ENCODE measurements around the gene RFXAP. TPM values are rescaled to one million over a fixed set of nuclear protein-coding genes. Genes with fewer than 3 reads are reported as not detected.

RFXAP gene
- total and polyA plus RNA-seq, 4 donors = 1.6 to 6.8 (median 5.7) TPM

DNA sequence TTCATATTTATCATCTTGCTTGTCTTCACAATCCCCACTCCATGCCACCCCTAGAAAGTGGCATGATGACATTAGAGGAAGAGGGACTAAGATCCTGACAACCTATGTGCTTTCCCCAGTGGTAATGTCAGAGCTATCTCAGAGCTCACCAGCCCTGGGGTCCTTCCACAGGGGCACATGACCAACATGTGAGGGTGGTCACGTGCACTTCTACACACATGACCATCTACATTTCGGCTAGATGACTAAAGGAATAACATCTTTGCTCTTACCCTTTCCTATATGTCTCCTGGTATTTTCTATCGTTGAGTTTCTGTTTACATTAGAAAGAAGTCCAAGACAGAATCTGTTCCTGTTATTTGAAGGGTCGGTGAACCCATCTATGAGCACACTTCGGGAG lies 46.2 kb downstream of the RFXAP start:
- Histone ChIP-seq H3K4me3 (ENCODE audit: low read length in 2 of 2) (no peak overlapping the region), H3K27me3 (ENCODE audit: control insufficient read depth in 1 of 2, insufficient read depth in 2 of 2, low read length in 1 of 2) (no peaks in the 10 kb centered on the region), H3K27ac (ENCODE audit: low read depth in 1 of 2, low read length in 2 of 2) (no peak overlapping the region), H3K9me3 (ENCODE audit: control insufficient read depth, low read length) (no peaks in the 10 kb centered on the region), H3K4me1 (ENCODE audit: control insufficient read depth in 1 of 2, insufficient read depth in 2 of 2, low read length in 2 of 2) (no peaks in the 10 kb centered on the region), H3K36me3 (ENCODE audit: control insufficient read depth in 1 of 2, insufficient read depth in 2 of 2, low read length in 1 of 2) (peaks cover 0 to 9% of the 10 kb centered on the region in 2 donors)
- DNase-seq (no peak), ATAC-seq (ENCODE audit: low FRiP score) (no peak)
- WGBS, 2 donors = 81 to 84% methylated on average over 5 of the region's 5 CpGs
- intact Hi-C loops (cut with DNase I) = no loop called here

DNA sequence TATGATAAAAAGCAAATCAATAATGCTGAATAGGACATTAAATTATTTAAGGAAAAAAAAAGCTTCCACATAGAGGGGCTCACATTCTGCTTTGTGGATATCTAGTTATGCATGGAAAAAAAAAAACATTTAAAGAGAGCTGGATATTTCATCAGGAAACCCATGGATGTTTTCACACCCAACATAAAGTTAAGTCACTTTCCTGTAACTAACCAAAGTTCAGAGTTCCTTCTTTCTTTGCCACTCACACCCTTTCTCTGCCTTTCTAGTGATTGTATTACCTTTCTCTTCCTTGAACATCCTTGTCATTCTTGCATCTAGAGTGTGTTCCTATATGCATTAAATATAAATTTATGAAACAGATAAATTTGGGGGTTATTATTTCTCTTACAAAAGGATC lies 47.2 kb downstream of the RFXAP start:
- H3K4me3 ChIP-seq (ENCODE audit: low read length in 2 of 2) = no peak overlapping the region
- no peak overlapping the region for H3K27ac ChIP-seq (ENCODE audit: low read depth in 1 of 2, low read length in 2 of 2)
- intact Hi-C loops (cut with DNase I) = no loop called here
- no peaks in the 10 kb centered on the region for H3K4me1 ChIP-seq (ENCODE audit: control insufficient read depth in 1 of 2, insufficient read depth in 2 of 2, low read length in 2 of 2)
- no peaks in the 10 kb centered on the region for H3K9me3 ChIP-seq (ENCODE audit: control insufficient read depth, low read length)
- DNase-seq = no peak
- no peaks in the 10 kb centered on the region for H3K27me3 ChIP-seq (ENCODE audit: control insufficient read depth in 1 of 2, insufficient read depth in 2 of 2, low read length in 1 of 2)
- ATAC-seq (ENCODE audit: low FRiP score) = no peak
- H3K36me3 ChIP-seq (ENCODE audit: control insufficient read depth in 1 of 2, insufficient read depth in 2 of 2, low read length in 1 of 2) = peaks cover 0 to 9% of the 10 kb centered on the region in 2 donors

DNA sequence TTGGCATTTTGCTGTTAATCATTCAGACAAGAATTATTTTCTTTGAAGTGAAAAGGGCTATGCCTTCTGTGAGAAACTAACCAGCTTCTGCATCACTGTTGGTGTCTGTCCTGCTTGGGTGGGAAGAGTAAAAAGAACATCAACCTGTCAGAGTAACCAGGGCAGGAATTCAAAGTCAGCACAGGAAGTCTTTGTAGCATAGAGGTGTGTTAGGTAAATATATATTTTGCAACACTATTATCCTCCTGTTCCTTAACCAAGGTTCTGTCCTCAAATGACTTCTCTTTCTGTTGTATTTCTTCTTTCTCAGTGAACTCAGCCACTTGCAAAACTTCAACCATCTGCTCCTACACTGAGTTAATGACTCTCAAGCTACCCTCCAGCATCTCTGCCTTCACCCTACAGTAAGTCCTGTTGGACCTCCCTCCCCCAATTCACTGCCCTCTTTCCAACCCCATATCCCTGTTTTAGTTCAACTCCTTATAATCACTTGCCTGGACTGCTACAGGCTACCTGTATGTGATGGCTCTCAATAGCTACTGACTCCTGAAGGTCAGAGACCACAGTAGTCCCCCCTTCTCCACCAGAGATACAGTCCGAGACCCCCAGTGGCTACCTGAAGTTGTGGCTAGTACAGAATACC lies 51.1 kb downstream of the RFXAP start:
- intact Hi-C loops (cut with DNase I) = loop anchor here in 1 of 2 donors (5.0 kb wide), 1 partner anchor 47 kb away; no protein-coding TSS in a partner anchor
- Histone ChIP-seq H3K27me3 (ENCODE audit: control insufficient read depth in 1 of 2, insufficient read depth in 2 of 2, low read length in 1 of 2) (no peaks in the 10 kb centered on the region), H3K4me3 (ENCODE audit: low read length in 2 of 2) (no peak overlapping the region), H3K36me3 (ENCODE audit: control insufficient read depth in 1 of 2, insufficient read depth in 2 of 2, low read length in 1 of 2) (peaks cover 0 to 10% of the 10 kb centered on the region in 2 donors), H3K9me3 (ENCODE audit: control insufficient read depth, low read length) (no peaks in the 10 kb centered on the region), H3K27ac (ENCODE audit: low read depth in 1 of 2, low read length in 2 of 2) (no peak overlapping the region), H3K4me1 (ENCODE audit: control insufficient read depth in 1 of 2, insufficient read depth in 2 of 2, low read length in 2 of 2) (no peaks in the 10 kb centered on the region)
- 97 to 100% methylated on average over 1 of the region's 1 CpG for WGBS, 2 donors
- DNase-seq = no peak
- no peak for ATAC-seq (ENCODE audit: low FRiP score)

DNA sequence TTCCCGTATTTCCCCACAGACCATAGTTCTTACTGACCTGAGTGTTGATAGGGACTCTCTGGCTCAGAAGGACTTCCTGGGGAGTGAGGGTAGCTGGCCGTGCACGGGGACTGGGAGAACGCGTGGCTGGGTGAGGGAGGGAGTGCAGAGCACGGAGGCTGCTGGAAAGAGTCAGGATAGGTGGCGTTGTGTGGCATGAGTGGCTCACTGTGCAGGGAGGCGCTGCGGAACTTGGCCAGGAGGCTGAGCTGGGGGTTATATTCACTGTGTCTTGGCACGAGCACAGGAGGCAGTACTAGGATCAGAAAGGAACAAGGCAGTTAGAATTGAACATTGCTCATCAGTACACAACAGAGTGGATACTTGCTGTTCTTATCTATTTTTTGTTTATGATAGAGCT lies 53.6 kb downstream of the RFXAP start:
- no peak overlapping the region for H3K4me3 ChIP-seq (ENCODE audit: low read length in 2 of 2)
- ATAC-seq (ENCODE audit: low FRiP score) = no peak
- no peaks in the 10 kb centered on the region for H3K9me3 ChIP-seq (ENCODE audit: control insufficient read depth, low read length)
- no peak for DNase-seq
- H3K4me1 ChIP-seq (ENCODE audit: control insufficient read depth in 1 of 2, insufficient read depth in 2 of 2, low read length in 2 of 2) = no peaks in the 10 kb centered on the region
- H3K27ac ChIP-seq (ENCODE audit: low read depth in 1 of 2, low read length in 2 of 2) = no peak overlapping the region
- WGBS, 2 donors = 43 to 48% methylated on average over 10 of the region's 10 CpGs
- H3K36me3 ChIP-seq (ENCODE audit: control insufficient read depth in 1 of 2, insufficient read depth in 2 of 2, low read length in 1 of 2) = peaks cover 0 to 5% of the 10 kb centered on the region in 2 donors
- intact Hi-C loops (cut with DNase I) = loop anchor here in 1 of 2 donors (5.0 kb wide), 1 partner anchor 45 kb away; no protein-coding TSS in a partner anchor
- H3K27me3 ChIP-seq (ENCODE audit: control insufficient read depth in 1 of 2, insufficient read depth in 2 of 2, low read length in 1 of 2) = no peaks in the 10 kb centered on the region

DNA sequence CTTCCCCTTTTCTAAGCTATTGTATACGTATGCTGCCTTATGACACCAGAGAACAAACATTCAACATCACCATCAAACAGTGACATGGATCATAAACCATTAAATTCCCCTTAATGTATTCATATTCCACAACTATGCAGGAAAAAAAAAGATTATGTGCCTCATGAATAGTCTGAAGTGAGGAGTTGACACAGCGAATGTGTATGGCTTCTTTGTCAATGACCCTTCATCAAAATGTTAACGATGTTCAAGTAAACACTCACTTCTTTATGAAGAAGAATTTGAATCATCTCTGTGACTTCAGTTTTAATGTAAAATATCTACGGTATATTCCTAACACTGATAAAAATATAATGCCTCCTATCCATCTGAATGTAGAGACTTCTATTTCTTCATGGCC lies 56.4 kb downstream of the RFXAP start:
- Histone ChIP-seq H3K27me3 (ENCODE audit: control insufficient read depth in 1 of 2, insufficient read depth in 2 of 2, low read length in 1 of 2) (no peaks in the 10 kb centered on the region), H3K27ac (ENCODE audit: low read depth in 1 of 2, low read length in 2 of 2) (no peak overlapping the region), H3K4me1 (ENCODE audit: control insufficient read depth in 1 of 2, insufficient read depth in 2 of 2, low read length in 2 of 2) (no peaks in the 10 kb centered on the region), H3K36me3 (ENCODE audit: control insufficient read depth in 1 of 2, insufficient read depth in 2 of 2, low read length in 1 of 2) (peaks cover 0 to 6% of the 10 kb centered on the region in 2 donors), H3K9me3 (ENCODE audit: control insufficient read depth, low read length) (no peaks in the 10 kb centered on the region), H3K4me3 (ENCODE audit: low read length in 2 of 2) (no peak overlapping the region)
- no peak for DNase-seq
- 93 to 94% methylated on average over 4 of the region's 4 CpGs for WGBS, 2 donors
- intact Hi-C loops (cut with DNase I) = no loop called here
- no peak for ATAC-seq (ENCODE audit: low FRiP score)

DNA sequence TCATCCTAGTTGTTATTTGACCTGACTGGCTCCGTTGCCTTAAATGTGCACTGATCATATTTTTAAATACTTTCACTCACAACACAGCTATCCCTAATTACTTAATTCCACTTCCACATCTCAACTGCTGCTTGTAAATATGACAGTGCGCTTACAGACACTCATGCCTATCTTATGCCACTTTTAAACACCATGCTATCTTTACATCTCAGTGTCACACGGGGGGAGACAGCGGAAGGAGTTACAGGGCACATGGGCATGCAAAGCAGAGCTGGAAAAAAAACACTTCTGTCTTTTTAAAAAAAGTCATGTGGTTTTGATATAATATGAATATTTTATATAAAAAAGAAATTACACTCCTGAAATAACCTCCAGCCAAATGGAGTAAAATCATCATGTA lies 56.9 kb downstream of the RFXAP start:
- H3K9me3 ChIP-seq (ENCODE audit: control insufficient read depth, low read length) = no peaks in the 10 kb centered on the region
- ATAC-seq (ENCODE audit: low FRiP score) (no peak), DNase-seq (no peak)
- intact Hi-C loops (cut with DNase I) = no loop called here
- 73 to 76% methylated on average over 4 of the region's 4 CpGs for WGBS, 2 donors
- no peak overlapping the region for H3K27ac ChIP-seq (ENCODE audit: low read depth in 1 of 2, low read length in 2 of 2)
- H3K36me3 ChIP-seq (ENCODE audit: control insufficient read depth in 1 of 2, insufficient read depth in 2 of 2, low read length in 1 of 2) = peaks cover 0 to 6% of the 10 kb centered on the region in 2 donors
- no peaks in the 10 kb centered on the region for H3K4me1 ChIP-seq (ENCODE audit: control insufficient read depth in 1 of 2, insufficient read depth in 2 of 2, low read length in 2 of 2)
- no peak overlapping the region for H3K4me3 ChIP-seq (ENCODE audit: low read length in 2 of 2)
- H3K27me3 ChIP-seq (ENCODE audit: control insufficient read depth in 1 of 2, insufficient read depth in 2 of 2, low read length in 1 of 2) = no peaks in the 10 kb centered on the region

Other genes starting within 250 kb of the RFXAP start
- gene SERTM1, start 145.2 kb upstream of the RFXAP start, total RNA-seq = under 1 TPM in 1 of 2 donors, not detected in 1; 0.66 TPM
- under 1 TPM in 1 of 2 donors, not detected in 1; 0.03 TPM for gene SERTM1, start 145.2 kb upstream of the RFXAP start, polyA plus RNA-seq
- gene SMAD9, start 101.0 kb downstream of the RFXAP start, total RNA-seq = 10 to 100 TPM; 48.9 to 50.8 TPM
- gene SMAD9, start 101.0 kb downstream of the RFXAP start, polyA plus RNA-seq = 10 to 100 TPM in 1 of 2 donors, 1 to 10 TPM in 1; 8.3 to 12.8 TPM
- gene ALG5, start 180.1 kb downstream of the RFXAP start, total RNA-seq = 10 to 100 TPM; 23.4 to 27.6 TPM
- 10 to 100 TPM; 34.1 to 67.4 TPM for gene ALG5, start 180.1 kb downstream of the RFXAP start, polyA plus RNA-seq
- 10 to 100 TPM; 24.8 to 28.0 TPM for gene EXOSC8, start 181.6 kb downstream of the RFXAP start, total RNA-seq
- 10 to 100 TPM; 24.4 to 41.6 TPM for gene EXOSC8, start 181.6 kb downstream of the RFXAP start, polyA plus RNA-seq
- gene SUPT20H, start 240.5 kb downstream of the RFXAP start, total RNA-seq = 10 to 100 TPM; 48.4 to 65.1 TPM
- 10 to 100 TPM; 11.4 to 35.8 TPM for gene SUPT20H, start 240.5 kb downstream of the RFXAP start, polyA plus RNA-seq